ENCODE results near the gene TXNRD2. TPM values are rescaled to one million over a fixed set of nuclear protein-coding genes. Genes with fewer than 3 reads are reported as not detected.

Gene TXNRD2
- total and polyA plus RNA-seq, 2 donors (not counting 1 experiment from before 2014, with no cell fraction given) = 24.8 to 36.2 TPM

- Mint-ChIP-seq H3K9me3 (ENCODE audit: insufficient read depth) (no peaks in the 10 kb centered on the region), H3K27ac (no peak overlapping the region), H3K27me3 (no peaks in the 10 kb centered on the region), H3K4me3 (no peak overlapping the region), H3K4me1 (no peaks in the 10 kb centered on the region)
- intact Hi-C loops (cut with micrococcal nuclease) = no loop called here
- DNase-seq = no peak
- ChIA-PET POLR2A (no interaction called here), CTCF (no interaction called here)
- Histone ChIP-seq H3K27ac (ENCODE audit: low read length in 2 of 2) (no peak overlapping the region), H3K4me2 (replicated peaks; ENCODE audit: low read depth, low read length, poor library complexity, severe bottlenecking) (no peak overlapping the region), H3K4me1 (ENCODE audit: control insufficient read depth in 2 of 2, insufficient read depth in 2 of 2, low read length in 2 of 2) (no peaks in the 10 kb centered on the region), H3K27me3 (replicated peaks in 1 of 4; ENCODE audit: control extremely low read depth in 1 of 4, control insufficient read depth in 3 of 4, insufficient read depth in 4 of 4, low read length in 3 of 4) (no peaks in the 10 kb centered on the region), H3K79me2 (ENCODE audit: control insufficient read depth, insufficient read depth, low read length) (peaks cover 3% of the 10 kb centered on the region), H3K36me3 (replicated peaks in 1 of 2; ENCODE audit: control extremely low read depth in 1 of 2, control insufficient read depth in 1 of 2, extremely low read depth in 1 of 2, insufficient read depth in 2 of 2, low read length in 1 of 2) (no peaks in the 10 kb centered on the region), H4K20me1 (ENCODE audit: control insufficient read depth, insufficient read depth, low read length, poor library complexity, severe bottlenecking) (no peaks in the 10 kb centered on the region), H3K4me3 (ENCODE audit: control extremely low read depth in 1 of 5, extremely low read depth in 1 of 5, insufficient read depth in 1 of 5, low read depth in 2 of 5, low read length in 4 of 5) (no peak overlapping the region), H3K9ac (ENCODE audit: low read length) (no peak overlapping the region), H3K9me3 (ENCODE audit: control extremely low read depth in 1 of 3, control insufficient read depth in 2 of 3, insufficient read depth in 1 of 3, low read length in 2 of 3) (no peaks in the 10 kb centered on the region), H2AFZ (ENCODE audit: insufficient read depth, low read depth, low read length, poor library complexity, severe bottlenecking) (no peak overlapping the region)
- 84% methylated on average over 27 of the region's 27 CpGs for WGBS (ENCODE audit: insufficient coverage)
- no peak for ATAC-seq (ENCODE audit: low read depth)
- no peak for TF ChIP-seq CTCF (IDR thresholded peaks at IDR 0.05)
- no peak for TF ChIP-seq EZH2 (IDR thresholded peaks at IDR 0.05; ENCODE audit: borderline replicate concordance, insufficient read depth, low read depth, low read length, poor library complexity, severe bottlenecking)
These were observed 67.1 kb downstream of the TXNRD2 start for GRCh38 chr22:19874307-19875060.

GRCh38 chr22:19873960-19874306 is 67.7 kb downstream of the TXNRD2 start:
- Histone ChIP-seq H4K20me1 (ENCODE audit: control insufficient read depth, insufficient read depth, low read length, poor library complexity, severe bottlenecking) (no peaks in the 10 kb centered on the region), H3K79me2 (ENCODE audit: control insufficient read depth, insufficient read depth, low read length) (peaks cover 3% of the 10 kb centered on the region), H3K9ac (ENCODE audit: low read length) (no peak overlapping the region), H2AFZ (ENCODE audit: insufficient read depth, low read depth, low read length, poor library complexity, severe bottlenecking) (no peak overlapping the region), H3K4me2 (replicated peaks; ENCODE audit: low read depth, low read length, poor library complexity, severe bottlenecking) (no peak overlapping the region), H3K4me3 (ENCODE audit: control extremely low read depth in 1 of 5, extremely low read depth in 1 of 5, insufficient read depth in 1 of 5, low read depth in 2 of 5, low read length in 4 of 5) (no peak overlapping the region), H3K27ac (ENCODE audit: low read length in 2 of 2) (no peak overlapping the region), H3K9me3 (ENCODE audit: control extremely low read depth in 1 of 3, control insufficient read depth in 2 of 3, insufficient read depth in 1 of 3, low read length in 2 of 3) (no peaks in the 10 kb centered on the region), H3K4me1 (ENCODE audit: control insufficient read depth in 2 of 2, insufficient read depth in 2 of 2, low read length in 2 of 2) (no peaks in the 10 kb centered on the region), H3K27me3 (replicated peaks in 1 of 4; ENCODE audit: control extremely low read depth in 1 of 4, control insufficient read depth in 3 of 4, insufficient read depth in 4 of 4, low read length in 3 of 4) (no peaks in the 10 kb centered on the region), H3K36me3 (replicated peaks in 1 of 2; ENCODE audit: control extremely low read depth in 1 of 2, control insufficient read depth in 1 of 2, extremely low read depth in 1 of 2, insufficient read depth in 2 of 2, low read length in 1 of 2) (no peaks in the 10 kb centered on the region)
- DNase-seq (no peak), ATAC-seq (ENCODE audit: low read depth) (no peak)
- H3K4me1 Mint-ChIP-seq = no peaks in the 10 kb centered on the region
- TF ChIP-seq CTCF (IDR thresholded peaks at IDR 0.05) = no peak
- TF ChIP-seq EZH2 (IDR thresholded peaks at IDR 0.05; ENCODE audit: borderline replicate concordance, insufficient read depth, low read depth, low read length, poor library complexity, severe bottlenecking) = no peak
- WGBS (ENCODE audit: insufficient coverage) = 76% methylated on average over 7 of the region's 7 CpGs
- H3K4me3 Mint-ChIP-seq = no peak overlapping the region
- H3K27me3 Mint-ChIP-seq = no peaks in the 10 kb centered on the region
- H3K27ac Mint-ChIP-seq = no peak overlapping the region
- CTCF ChIA-PET = no interaction called here
- POLR2A ChIA-PET = no interaction called here
- no peaks in the 10 kb centered on the region for H3K9me3 Mint-ChIP-seq (ENCODE audit: insufficient read depth)
- intact Hi-C loops (cut with micrococcal nuclease) = no loop called here
